GM12878 (cell line): ENCODE measurements around the gene ARL5B. TPM values are rescaled to one million over a fixed set of nuclear protein-coding genes. Genes with fewer than 3 reads are reported as not detected.
A peak's percentile ranks its signal among the peaks of the same experiment; 100 is the strongest.

Source experiments
- BHLHE40 ChIP-seq, 2 experiments: fragments of 450-650 bp in 1 of 2; IDR thresholded peaks; 2 replicates each; pipeline ENCODE4 v1.6.1; 2011 to 2017; ENCODE audit warnings: low read depth in 2 of 2, borderline replicate concordance in 1 of 2, improper control_type of control experiment in 1 of 2, low read length in 1 of 2, mild to moderate bottlenecking in 1 of 2
- CEBPB ChIP-seq, 2 experiments: fragments of 150-350 bp in 1 of 2; IDR thresholded peaks; 2 replicates each; pipeline ENCODE4 v1.6.1; 2012 to 2014; ENCODE audit warnings: low read depth in 2 of 2, low read length in 2 of 2, borderline replicate concordance in 1 of 2, inconsistent platforms in 1 of 2
- EZH2 ChIP-seq: IDR thresholded peaks from 2 replicates; pipeline ENCODE4 v1.6.1; 2012; ENCODE audit warnings: low read depth, mild to moderate bottlenecking, control low read depth, inconsistent platforms, low read length, borderline replicate concordance; ENCODE audit not compliant: control insufficient read depth
- HDAC2 ChIP-seq: fragments of 200-600 bp; sonication (generic); IDR thresholded peaks from 2 replicates; pipeline ENCODE4 v1.6.1; 2017
- HDAC6 ChIP-seq: fragments of 200-600 bp; sonication (generic); IDR thresholded peaks from one replicate; pipeline ENCODE4 v1.8.0; 2017; ENCODE audit warnings: antibody characterized with exemption; ENCODE audit not compliant: unreplicated experiment
- IKZF1 ChIP-seq: fragments of 450-650 bp; conservative IDR thresholded peaks from 2 replicates; pipeline ENCODE4 v1.6.1; 2017; ENCODE audit warnings: antibody characterized with exemption, mild to moderate bottlenecking
- LARP7 ChIP-seq: fragments of 450-650 bp; IDR thresholded peaks from 2 replicates; pipeline ENCODE4 v1.6.1; 2017; ENCODE audit warnings: mild to moderate bottlenecking
- MXI1 ChIP-seq: fragments of 150-350 bp; IDR thresholded peaks from 2 replicates; pipeline ENCODE4 v1.6.1; 2011; ENCODE audit warnings: low read depth, mild to moderate bottlenecking, inconsistent platforms, low read length, improper control_type of control experiment
- MYB ChIP-seq: fragments of 150-350 bp; IDR thresholded peaks from 2 replicates; pipeline ENCODE4 v1.6.1; 2014; ENCODE audit warnings: mild to moderate bottlenecking, low read depth, low read length, borderline replicate concordance
- NFIC ChIP-seq: IDR thresholded peaks from 2 replicates; pipeline ENCODE4 v1.6.1; 2012; ENCODE audit warnings: low read depth, mild to moderate bottlenecking, inconsistent platforms, low read length, moderate library complexity
- RUNX3 ChIP-seq: IDR thresholded peaks from 2 replicates; pipeline ENCODE4 v1.6.1; 2012; ENCODE audit warnings: low read length, inconsistent platforms
- SIX5 ChIP-seq: IDR thresholded peaks from 2 replicates; pipeline ENCODE4 v1.6.1; 2011; ENCODE audit warnings: mild to moderate bottlenecking, low read depth, low read length, moderate library complexity; ENCODE audit not compliant: severe bottlenecking
- SMAD5 ChIP-seq: IDR thresholded peaks from 2 replicates; pipeline ENCODE4 v1.6.1; 2016; ENCODE audit warnings: antibody characterized with exemption, low read depth
- SMC3 ChIP-seq: IDR thresholded peaks from 2 replicates; pipeline ENCODE4 v1.6.1; 2011; ENCODE audit warnings: low read length, improper control_type of control experiment, borderline replicate concordance
- SRF ChIP-seq, 2 experiments: IDR thresholded peaks; 2 replicates each; pipeline ENCODE4 v1.6.1; 2011; ENCODE audit warnings: low read depth in 2 of 2, low read length in 2 of 2, mild to moderate bottlenecking in 1 of 2, moderate library complexity in 1 of 2
- TAF1 ChIP-seq: IDR thresholded peaks from 2 replicates; pipeline ENCODE4 v1.6.1; 2011; ENCODE audit warnings: mild to moderate bottlenecking, low read depth, low read length, borderline replicate concordance
- TCF12 ChIP-seq: IDR thresholded peaks from 2 replicates; pipeline ENCODE4 v1.6.1; 2011; ENCODE audit warnings: low read depth, mild to moderate bottlenecking, low read length
- TCF7 ChIP-seq: IDR thresholded peaks from 2 replicates; pipeline ENCODE4 v1.6.1; 2014; ENCODE audit warnings: antibody characterized with exemption, borderline replicate concordance
- ZBTB4 ChIP-seq: fragments of 450-650 bp; formaldehyde crosslinking; IDR thresholded peaks from 2 replicates; pipeline ENCODE4 v1.4.0; 2022; ENCODE audit warnings: mild to moderate bottlenecking, moderate library complexity
- ZNF24 ChIP-seq: fragments of 450-650 bp; IDR thresholded peaks from 2 replicates; pipeline ENCODE4 v1.6.1; 2017; ENCODE audit warnings: antibody characterized with exemption, mild to moderate bottlenecking
- ZSCAN29 ChIP-seq: fragments of 450-650 bp; IDR thresholded peaks from 2 replicates; pipeline ENCODE4 v1.6.1; 2017; ENCODE audit warnings: mild to moderate bottlenecking, moderate library complexity
- ZZZ3 ChIP-seq: IDR thresholded peaks from 2 replicates; pipeline ENCODE4 v1.6.1; 2011; ENCODE audit warnings: low read depth; ENCODE audit not compliant: control insufficient read depth, insufficient read length
- polyA plus RNA-seq, 11 experiments: library from polyadenylated mRNA; depleted of rRNA in 4 of 11; unstranded in 6 of 11; stranded (reverse) in 5 of 11; fragments of >200 nt; fragmentation: Nextera tagmentation in 4 of 11; fragmentation: Illumina TruSeq in 1 of 11; extraction: Ambion mirVana in 4 of 11; extraction: Trizol in 1 of 11; gene quantifications; 1 replicate in 1 of 11; 2 replicates in 10 of 11; pipeline versions ENCODE4 v1.2.1 to v1.2.3, GENCODE V29; 2011 to 2016; ENCODE audit warnings: inconsistent platforms in 2 of 11, missing spikeins in 2 of 11, low read depth in 1 of 11
- total RNA-seq, 4 experiments: library from RNA; depleted of rRNA in 3 of 4; stranded (reverse); fragments of >200 nt in 3 of 4; fragmentation: Illumina TruSeq in 1 of 4; extraction: Trizol in 1 of 4; gene quantifications; 2 replicates each; pipeline versions ENCODE4 v1.2.1 to v1.2.3, GENCODE V29; 2013 to 2021
- TF ChIP-seq, protein P1 (sequence below): IDR thresholded peaks from 2 replicates; pipeline ENCODE4 v1.6.1; 2012; ENCODE audit warnings: low read depth, low read length, improper control_type of control experiment
- TF ChIP-seq, protein P2 (sequence below): IDR thresholded peaks from 2 replicates; pipeline ENCODE4 v1.6.1; 2012; ENCODE audit warnings: low read depth, low read length, improper control_type of control experiment
- TF ChIP-seq, protein P3 (sequence below): IDR thresholded peaks from 2 replicates; pipeline ENCODE4 v1.6.1; 2011; ENCODE audit warnings: borderline replicate concordance, low read depth, mild to moderate bottlenecking, moderate library complexity, mixed read lengths, low read length; ENCODE audit not compliant: insufficient read depth; ENCODE audit errors: extremely low read length

Gene ARL5B
- total and polyA plus RNA-seq, 10 of the 15 experiments (the other 5 are each of a cell fraction or from before 2014, with no cell fraction given), result 2.5 to 20.7 (median 9.1) TPM

DNA sequence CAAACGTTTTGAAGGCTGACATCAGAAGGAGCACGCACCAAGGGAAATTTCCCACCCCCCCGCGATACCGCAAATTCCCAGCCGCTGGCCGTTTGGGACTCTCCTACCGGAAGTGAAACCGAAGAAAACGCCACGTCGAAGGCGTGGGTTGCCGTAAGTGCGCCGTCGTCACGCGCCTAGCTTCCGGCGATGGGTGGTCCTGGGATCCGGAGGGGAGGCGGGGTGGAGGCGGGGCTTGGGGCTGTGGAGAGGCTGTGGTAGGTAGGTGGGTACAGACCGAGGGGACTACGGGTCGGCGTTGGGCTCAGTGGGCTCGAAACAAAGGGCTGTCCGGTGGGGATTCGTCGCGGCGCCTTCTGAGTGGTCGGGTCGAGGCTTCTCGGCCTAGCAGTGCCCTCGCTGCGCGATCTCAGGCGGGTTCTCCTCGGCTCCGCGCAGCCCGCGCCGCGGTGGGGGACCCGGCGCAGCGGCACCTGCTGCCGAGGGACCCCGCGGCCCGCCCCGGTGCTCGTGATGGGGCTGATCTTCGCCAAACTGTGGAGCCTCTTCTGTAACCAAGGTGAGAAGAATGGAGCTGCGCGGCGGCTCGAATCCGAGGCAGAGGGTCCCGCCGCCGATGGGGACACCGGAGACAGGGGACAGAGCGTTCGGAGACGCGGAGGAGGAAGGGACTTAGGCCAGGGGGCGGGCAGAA lies at the start of gene ARL5B (continued):
- TF ChIP-seq EZH2 (no peak), HDAC2 (no peak), MYB (peak; percentile 73; the same call in 1 of the 2 replicates), LARP7 (peak; percentile 92), NFIC (peak; percentile 87), SIX5 (no peak), ZNF24 (peak; percentile 29; the same call in 1 of the 2 replicates), BHLHE40 (IDR thresholded peaks at IDR 0.05; ENCODE audit: borderline replicate concordance in 1 of 2, low read depth in 2 of 2, low read length in 1 of 2) (peak; percentile 96 to 97), CEBPB (IDR thresholded peaks at IDR 0.05; ENCODE audit: borderline replicate concordance in 1 of 2, low read depth in 2 of 2, low read length in 2 of 2) (no peak), SRF (IDR thresholded peaks at IDR 0.05; ENCODE audit: low read depth in 2 of 2, low read length in 2 of 2) (0 out of 4 replicates have a peak, but pooled peaks of 1 of the 2 experiments have one; percentile 6), SMAD5 (no peak; the same call in 1 of the 2 replicates), RUNX3 (peak; percentile 98), ZZZ3 (no peak), ZSCAN29 (0 out of 2 replicates have a peak, but pooled peaks have one; percentile 51), TCF12 (peak; percentile 84), HDAC6 (no peak), SMC3 (no peak), MXI1 (peak; percentile 61), TAF1 (peak; percentile 71; the same call in 1 of the 2 replicates), ZBTB4 (CRISPR knock-in tag) (no peak), TCF7 (no peak; the same call in 1 of the 2 replicates), IKZF1 (peak; percentile 100)
- TF ChIP-seq, protein P1, sequence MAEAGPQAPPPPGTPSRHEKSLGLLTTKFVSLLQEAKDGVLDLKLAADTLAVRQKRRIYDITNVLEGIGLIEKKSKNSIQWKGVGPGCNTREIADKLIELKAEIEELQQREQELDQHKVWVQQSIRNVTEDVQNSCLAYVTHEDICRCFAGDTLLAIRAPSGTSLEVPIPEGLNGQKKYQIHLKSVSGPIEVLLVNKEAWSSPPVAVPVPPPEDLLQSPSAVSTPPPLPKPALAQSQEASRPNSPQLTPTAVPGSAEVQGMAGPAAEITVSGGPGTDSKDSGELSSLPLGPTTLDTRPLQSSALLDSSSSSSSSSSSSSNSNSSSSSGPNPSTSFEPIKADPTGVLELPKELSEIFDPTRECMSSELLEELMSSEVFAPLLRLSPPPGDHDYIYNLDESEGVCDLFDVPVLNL, result no peak
- TF ChIP-seq, protein P2, sequence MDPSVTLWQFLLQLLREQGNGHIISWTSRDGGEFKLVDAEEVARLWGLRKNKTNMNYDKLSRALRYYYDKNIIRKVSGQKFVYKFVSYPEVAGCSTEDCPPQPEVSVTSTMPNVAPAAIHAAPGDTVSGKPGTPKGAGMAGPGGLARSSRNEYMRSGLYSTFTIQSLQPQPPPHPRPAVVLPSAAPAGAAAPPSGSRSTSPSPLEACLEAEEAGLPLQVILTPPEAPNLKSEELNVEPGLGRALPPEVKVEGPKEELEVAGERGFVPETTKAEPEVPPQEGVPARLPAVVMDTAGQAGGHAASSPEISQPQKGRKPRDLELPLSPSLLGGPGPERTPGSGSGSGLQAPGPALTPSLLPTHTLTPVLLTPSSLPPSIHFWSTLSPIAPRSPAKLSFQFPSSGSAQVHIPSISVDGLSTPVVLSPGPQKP, result peak; percentile 98
- TF ChIP-seq, protein P3, sequence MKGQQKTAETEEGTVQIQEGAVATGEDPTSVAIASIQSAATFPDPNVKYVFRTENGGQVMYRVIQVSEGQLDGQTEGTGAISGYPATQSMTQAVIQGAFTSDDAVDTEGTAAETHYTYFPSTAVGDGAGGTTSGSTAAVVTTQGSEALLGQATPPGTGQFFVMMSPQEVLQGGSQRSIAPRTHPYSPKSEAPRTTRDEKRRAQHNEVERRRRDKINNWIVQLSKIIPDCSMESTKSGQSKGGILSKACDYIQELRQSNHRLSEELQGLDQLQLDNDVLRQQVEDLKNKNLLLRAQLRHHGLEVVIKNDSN, result peak; percentile 50
